ENCODE results near the gene KRT10.

The KRT10 gene

DNA sequence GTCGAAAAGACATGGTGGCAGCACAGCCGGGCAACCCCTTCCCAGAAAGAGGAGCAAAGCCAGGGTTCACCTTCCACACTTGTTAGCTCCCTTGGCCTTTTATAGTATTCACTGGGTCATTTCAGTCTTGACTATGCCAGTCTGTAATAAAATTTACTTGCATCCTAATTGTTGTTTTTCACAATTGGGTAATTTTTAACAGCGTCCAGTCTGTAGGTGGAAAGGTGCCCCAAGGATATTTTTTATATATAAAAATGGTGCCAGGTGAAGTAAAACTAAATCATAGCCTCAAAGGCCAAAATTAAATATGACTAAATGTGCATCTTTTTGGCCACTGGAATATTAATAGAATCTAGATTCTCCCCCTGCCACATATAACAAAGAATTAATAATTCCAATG, 50.3 kb downstream of the KRT10 start, which contains the start of gene KRT26 (continued):
- no peak for TF ChIP-seq ZNF658 (tag by site-specific recombination; IDR thresholded peaks at IDR 0.05)
- TF ChIP-seq, protein P1, sequence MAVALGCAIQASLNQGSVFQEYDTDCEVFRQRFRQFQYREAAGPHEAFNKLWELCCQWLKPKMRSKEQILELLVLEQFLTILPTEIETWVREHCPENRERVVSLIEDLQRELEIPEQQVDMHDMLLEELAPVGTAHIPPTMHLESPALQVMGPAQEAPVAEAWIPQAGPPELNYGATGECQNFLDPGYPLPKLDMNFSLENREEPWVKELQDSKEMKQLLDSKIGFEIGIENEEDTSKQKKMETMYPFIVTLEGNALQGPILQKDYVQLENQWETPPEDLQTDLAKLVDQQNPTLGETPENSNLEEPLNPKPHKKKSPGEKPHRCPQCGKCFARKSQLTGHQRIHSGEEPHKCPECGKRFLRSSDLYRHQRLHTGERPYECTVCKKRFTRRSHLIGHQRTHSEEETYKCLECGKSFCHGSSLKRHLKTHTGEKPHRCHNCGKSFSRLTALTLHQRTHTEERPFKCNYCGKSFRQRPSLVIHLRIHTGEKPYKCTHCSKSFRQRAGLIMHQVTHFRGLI (tag by site-specific recombination; IDR thresholded peaks at IDR 0.05) = no peak
- TF ChIP-seq, protein P2, sequence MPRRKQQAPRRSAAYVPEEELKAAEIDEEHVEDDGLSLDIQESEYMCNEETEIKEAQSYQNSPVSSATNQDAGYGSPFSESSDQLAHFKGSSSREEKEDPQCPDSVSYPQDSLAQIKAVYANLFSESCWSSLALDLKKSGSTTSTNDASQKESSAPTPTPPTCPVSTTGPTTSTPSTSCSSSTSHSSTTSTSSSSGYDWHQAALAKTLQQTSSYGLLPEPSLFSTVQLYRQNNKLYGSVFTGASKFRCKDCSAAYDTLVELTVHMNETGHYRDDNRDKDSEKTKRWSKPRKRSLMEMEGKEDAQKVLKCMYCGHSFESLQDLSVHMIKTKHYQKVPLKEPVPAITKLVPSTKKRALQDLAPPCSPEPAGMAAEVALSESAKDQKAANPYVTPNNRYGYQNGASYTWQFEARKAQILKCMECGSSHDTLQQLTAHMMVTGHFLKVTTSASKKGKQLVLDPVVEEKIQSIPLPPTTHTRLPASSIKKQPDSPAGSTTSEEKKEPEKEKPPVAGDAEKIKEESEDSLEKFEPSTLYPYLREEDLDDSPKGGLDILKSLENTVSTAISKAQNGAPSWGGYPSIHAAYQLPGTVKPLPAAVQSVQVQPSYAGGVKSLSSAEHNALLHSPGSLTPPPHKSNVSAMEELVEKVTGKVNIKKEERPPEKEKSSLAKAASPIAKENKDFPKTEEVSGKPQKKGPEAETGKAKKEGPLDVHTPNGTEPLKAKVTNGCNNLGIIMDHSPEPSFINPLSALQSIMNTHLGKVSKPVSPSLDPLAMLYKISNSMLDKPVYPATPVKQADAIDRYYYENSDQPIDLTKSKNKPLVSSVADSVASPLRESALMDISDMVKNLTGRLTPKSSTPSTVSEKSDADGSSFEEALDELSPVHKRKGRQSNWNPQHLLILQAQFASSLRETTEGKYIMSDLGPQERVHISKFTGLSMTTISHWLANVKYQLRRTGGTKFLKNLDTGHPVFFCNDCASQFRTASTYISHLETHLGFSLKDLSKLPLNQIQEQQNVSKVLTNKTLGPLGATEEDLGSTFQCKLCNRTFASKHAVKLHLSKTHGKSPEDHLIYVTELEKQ (tag by site-specific recombination; IDR thresholded peaks at IDR 0.05; ENCODE audit: borderline replicate concordance) = no peak

Data from HEK293 (cell line).